Measurements from ENCODE around the gene RASSF4.

The RASSF4 gene

DNA sequence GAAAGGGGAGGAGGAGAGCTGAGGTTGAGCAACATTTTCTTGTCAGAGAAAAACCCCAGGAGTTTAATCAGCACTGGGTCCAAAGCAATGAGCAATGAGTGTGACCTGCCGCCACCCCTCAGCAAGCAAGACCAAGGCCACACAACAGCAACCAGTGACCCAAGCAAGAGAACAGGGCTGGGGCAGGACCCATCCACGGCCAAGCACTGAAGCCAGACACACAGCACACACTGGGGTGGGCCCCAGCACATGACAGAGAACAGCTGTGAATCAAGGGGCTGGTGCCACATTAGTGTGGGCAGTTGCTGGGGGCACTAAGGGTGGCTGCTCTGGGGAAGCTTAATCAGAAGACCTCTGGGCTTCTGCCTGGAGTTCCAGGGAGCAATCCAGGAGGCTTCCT, 32.2 kb upstream of the RASSF4 start:
- H3K9me3 ChIP-seq (ENCODE audit: insufficient read depth, low read length, severe bottlenecking), result no peaks in the 10 kb centered on the region
- H3K27ac ChIP-seq (ENCODE audit: low read length), result no peak overlapping the region
- no peak overlapping the region for H2AFZ ChIP-seq (ENCODE audit: low read depth, low read length)
- H3K4me1 ChIP-seq (ENCODE audit: insufficient read depth, low read length), result no peaks in the 10 kb centered on the region
- no peaks in the 10 kb centered on the region for H3K36me3 ChIP-seq (ENCODE audit: insufficient read depth, low read length)
- H4K20me1 ChIP-seq (ENCODE audit: insufficient read depth, low read length), result no peaks in the 10 kb centered on the region
- no peak for ATAC-seq (ENCODE audit: insufficient read depth, low read depth)
- no peaks in the 10 kb centered on the region for H3K79me2 ChIP-seq (ENCODE audit: insufficient read depth, low read length)
- no peaks in the 10 kb centered on the region for H3K27me3 ChIP-seq (ENCODE audit: insufficient read depth, low read length, poor library complexity)
- no peak overlapping the region for H3K4me2 ChIP-seq (ENCODE audit: insufficient read depth, low read length)
- H3K9ac ChIP-seq (ENCODE audit: low read depth, low read length), result no peak overlapping the region
- no peak overlapping the region for H3K4me3 ChIP-seq (ENCODE audit: low read depth in 1 of 2, low read length in 2 of 2)
- no peak for DNase-seq
- TF ChIP-seq, protein P1, sequence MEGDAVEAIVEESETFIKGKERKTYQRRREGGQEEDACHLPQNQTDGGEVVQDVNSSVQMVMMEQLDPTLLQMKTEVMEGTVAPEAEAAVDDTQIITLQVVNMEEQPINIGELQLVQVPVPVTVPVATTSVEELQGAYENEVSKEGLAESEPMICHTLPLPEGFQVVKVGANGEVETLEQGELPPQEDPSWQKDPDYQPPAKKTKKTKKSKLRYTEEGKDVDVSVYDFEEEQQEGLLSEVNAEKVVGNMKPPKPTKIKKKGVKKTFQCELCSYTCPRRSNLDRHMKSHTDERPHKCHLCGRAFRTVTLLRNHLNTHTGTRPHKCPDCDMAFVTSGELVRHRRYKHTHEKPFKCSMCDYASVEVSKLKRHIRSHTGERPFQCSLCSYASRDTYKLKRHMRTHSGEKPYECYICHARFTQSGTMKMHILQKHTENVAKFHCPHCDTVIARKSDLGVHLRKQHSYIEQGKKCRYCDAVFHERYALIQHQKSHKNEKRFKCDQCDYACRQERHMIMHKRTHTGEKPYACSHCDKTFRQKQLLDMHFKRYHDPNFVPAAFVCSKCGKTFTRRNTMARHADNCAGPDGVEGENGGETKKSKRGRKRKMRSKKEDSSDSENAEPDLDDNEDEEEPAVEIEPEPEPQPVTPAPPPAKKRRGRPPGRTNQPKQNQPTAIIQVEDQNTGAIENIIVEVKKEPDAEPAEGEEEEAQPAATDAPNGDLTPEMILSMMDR (IDR thresholded peaks at IDR 0.05; ENCODE audit: borderline replicate concordance, extremely low read depth, low read length, poor library complexity, severe bottlenecking), result no peak
- TF ChIP-seq EZH2 (IDR thresholded peaks at IDR 0.05; ENCODE audit: borderline replicate concordance, low read depth, low read length, severe bottlenecking), result no peak

DNA sequence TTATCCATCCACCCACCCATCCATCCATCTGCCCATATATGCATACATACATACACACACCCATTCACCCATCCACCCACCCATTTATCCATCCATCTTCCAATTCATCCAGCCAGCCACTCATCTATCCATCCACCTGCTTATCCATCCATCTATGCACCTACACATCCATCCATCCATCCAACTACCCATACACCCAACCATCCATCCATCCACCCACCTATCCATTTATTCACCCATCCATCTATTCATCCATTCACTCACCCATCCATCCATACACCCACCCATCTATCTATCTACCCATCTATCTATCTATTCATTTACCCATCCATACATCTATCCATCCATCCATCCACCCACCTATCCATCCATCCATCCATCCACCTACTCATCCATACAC, 31.1 kb upstream of the RASSF4 start:
- Histone ChIP-seq H3K9ac (ENCODE audit: low read depth, low read length) (no peak overlapping the region), H3K4me2 (ENCODE audit: insufficient read depth, low read length) (no peak overlapping the region), H4K20me1 (ENCODE audit: insufficient read depth, low read length) (no peaks in the 10 kb centered on the region), H3K9me3 (ENCODE audit: insufficient read depth, low read length, severe bottlenecking) (no peaks in the 10 kb centered on the region), H3K27me3 (ENCODE audit: insufficient read depth, low read length, poor library complexity) (no peaks in the 10 kb centered on the region), H3K4me1 (ENCODE audit: insufficient read depth, low read length) (peaks cover 11% of the 10 kb centered on the region), H2AFZ (ENCODE audit: low read depth, low read length) (no peak overlapping the region), H3K27ac (ENCODE audit: low read length) (no peak overlapping the region), H3K36me3 (ENCODE audit: insufficient read depth, low read length) (no peaks in the 10 kb centered on the region), H3K79me2 (ENCODE audit: insufficient read depth, low read length) (no peaks in the 10 kb centered on the region), H3K4me3 (ENCODE audit: low read depth in 1 of 2, low read length in 2 of 2) (no peak overlapping the region)
- DNase-seq, result no peak
- ATAC-seq (ENCODE audit: insufficient read depth, low read depth), result no peak
- TF ChIP-seq EZH2 (IDR thresholded peaks at IDR 0.05; ENCODE audit: borderline replicate concordance, low read depth, low read length, severe bottlenecking), result no peak
- TF ChIP-seq, protein P1 (IDR thresholded peaks at IDR 0.05; ENCODE audit: borderline replicate concordance, extremely low read depth, low read length, poor library complexity, severe bottlenecking), result no peak

DNA sequence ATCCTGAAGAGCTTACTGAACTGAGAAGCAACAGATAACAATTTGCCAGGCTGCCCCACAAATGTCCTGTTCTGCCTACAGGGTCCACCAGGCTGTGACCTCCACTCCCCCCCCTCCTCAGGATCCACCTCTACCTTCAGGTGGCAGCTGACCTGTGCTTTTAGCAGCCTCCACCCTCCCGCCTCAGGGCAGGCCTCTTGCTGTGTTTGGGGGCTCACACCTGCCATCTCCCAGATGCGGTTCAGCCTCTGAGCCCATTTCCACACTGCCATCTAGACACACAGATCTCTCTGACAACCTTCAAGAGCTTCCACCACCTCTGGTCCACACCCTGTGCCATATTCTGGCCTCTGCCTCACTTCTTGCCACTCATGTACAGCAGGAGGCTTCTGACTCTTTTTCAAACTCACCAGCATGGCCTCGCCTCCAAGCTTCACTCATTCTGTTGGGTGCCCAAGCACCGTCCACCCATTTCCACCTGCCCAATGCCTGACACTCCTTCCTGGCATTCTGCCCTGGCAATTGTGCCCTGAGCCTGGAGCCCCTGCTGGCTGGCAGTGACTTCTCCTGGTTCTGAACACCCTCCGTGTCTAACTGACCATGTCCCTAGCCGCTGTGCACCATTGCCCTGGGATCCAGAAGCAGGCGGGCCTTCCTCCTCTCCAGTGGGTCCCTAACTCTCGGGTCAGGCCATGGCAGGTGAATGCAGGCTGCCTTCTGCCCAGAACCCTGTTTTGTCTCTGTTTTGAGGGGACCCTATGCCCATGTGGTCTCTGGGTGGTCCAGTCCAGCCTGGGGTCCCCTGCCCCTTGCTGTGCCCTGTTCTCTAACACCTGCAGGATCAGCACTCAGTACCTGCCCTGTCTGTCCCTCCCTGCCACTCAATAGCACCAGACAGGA, 30.0 kb upstream of the RASSF4 start:
- no peak for ATAC-seq (ENCODE audit: insufficient read depth, low read depth)
- Histone ChIP-seq H3K4me2 (ENCODE audit: insufficient read depth, low read length) (no peak overlapping the region), H4K20me1 (ENCODE audit: insufficient read depth, low read length) (no peaks in the 10 kb centered on the region), H3K36me3 (ENCODE audit: insufficient read depth, low read length) (no peaks in the 10 kb centered on the region), H3K27me3 (ENCODE audit: insufficient read depth, low read length, poor library complexity) (no peaks in the 10 kb centered on the region), H3K4me1 (ENCODE audit: insufficient read depth, low read length) (peaks cover 15% of the 10 kb centered on the region), H3K4me3 (ENCODE audit: low read depth in 1 of 2, low read length in 2 of 2) (no peak overlapping the region), H3K9me3 (ENCODE audit: insufficient read depth, low read length, severe bottlenecking) (no peaks in the 10 kb centered on the region), H3K79me2 (ENCODE audit: insufficient read depth, low read length) (no peaks in the 10 kb centered on the region), H2AFZ (ENCODE audit: low read depth, low read length) (no peak overlapping the region), H3K9ac (ENCODE audit: low read depth, low read length) (no peak overlapping the region), H3K27ac (ENCODE audit: low read length) (no peak overlapping the region)
- no peak for DNase-seq
- no peak for TF ChIP-seq EZH2 (IDR thresholded peaks at IDR 0.05; ENCODE audit: borderline replicate concordance, low read depth, low read length, severe bottlenecking)
- TF ChIP-seq, protein P1 (IDR thresholded peaks at IDR 0.05; ENCODE audit: borderline replicate concordance, extremely low read depth, low read length, poor library complexity, severe bottlenecking), result no peak

All from DND-41 (cell line).